Activated CD8-positive, alpha-beta T cell treated with anti-CD3 and anti-CD28 coated beads for 36 hours (primary cell): ENCODE measurements around the gene ZDHHC22. TPM values are rescaled to one million over a fixed set of nuclear protein-coding genes. Genes with fewer than 3 reads are reported as not detected.

Experiments
- ATAC-seq: fragments of 200-7000 bp; cut with Tn5 transposase; one replicate; pipeline ENCODE4 v1.10.0; 2021; ENCODE audit warnings: mild to moderate bottlenecking, moderate library complexity
- CTCF ChIA-PET: fragments of 350-600 bp; sonication (Branson Sonifier 250); formaldehyde crosslinking; loops from one replicate; lab custom pipeline; 2021; ENCODE audit warnings: antibody characterized with exemption; lab: Charles Lee
- POLR2A ChIA-PET: fragments of 350-600 bp; sonication (Branson Sonifier 250); formaldehyde crosslinking; loops from one replicate; lab custom pipeline; 2021; ENCODE audit warnings: antibody characterized with exemption; lab: Charles Lee
- DNase-seq: peaks from one replicate; pipeline ENCODE4 v3.0.0-alpha.2; 2020
- H3K27ac Mint-ChIP-seq: one replicate; pipeline ENCODE4 v1.8.0; 2021; ENCODE audit warnings: mild to moderate bottlenecking, mixed read lengths
- H3K27me3 Mint-ChIP-seq: one replicate; pipeline ENCODE4 v1.8.0; 2021; ENCODE audit warnings: mixed read lengths
- H3K36me3 Mint-ChIP-seq: one replicate; pipeline ENCODE4 v1.8.0; 2021; ENCODE audit warnings: low read depth, mixed read lengths
- H3K4me1 Mint-ChIP-seq: one replicate; pipeline ENCODE4 v1.8.0; 2021; ENCODE audit warnings: low read depth, mixed read lengths
- H3K4me3 Mint-ChIP-seq: one replicate; pipeline ENCODE4 v1.8.0; 2021; ENCODE audit warnings: mild to moderate bottlenecking, moderate library complexity, mixed read lengths
- H3K9me3 Mint-ChIP-seq: one replicate; pipeline ENCODE4 v1.8.0; 2021; ENCODE audit warnings: mixed read lengths
- intact Hi-C: fragments of 100-400 bp; cut with micrococcal nuclease; formaldehyde crosslinking; loops from one replicate; pipeline ENCODE4 v1.10.0; 2022
- total RNA-seq, 2 experiments: library from RNA; stranded (reverse); gene quantifications; one replicate each; pipeline ENCODE4 v1.2.3, GENCODE V29; 2021
- TF ChIP-seq, protein P1 (sequence below): fragments of 200-600 bp; IDR thresholded peaks from one replicate; pipeline ENCODE4 v1.8.0; 2022; ENCODE audit warnings: antibody characterized with exemption, mild to moderate bottlenecking

The ZDHHC22 gene
- total RNA-seq, 2 experiments from 2014 or later: not detected

DNA sequence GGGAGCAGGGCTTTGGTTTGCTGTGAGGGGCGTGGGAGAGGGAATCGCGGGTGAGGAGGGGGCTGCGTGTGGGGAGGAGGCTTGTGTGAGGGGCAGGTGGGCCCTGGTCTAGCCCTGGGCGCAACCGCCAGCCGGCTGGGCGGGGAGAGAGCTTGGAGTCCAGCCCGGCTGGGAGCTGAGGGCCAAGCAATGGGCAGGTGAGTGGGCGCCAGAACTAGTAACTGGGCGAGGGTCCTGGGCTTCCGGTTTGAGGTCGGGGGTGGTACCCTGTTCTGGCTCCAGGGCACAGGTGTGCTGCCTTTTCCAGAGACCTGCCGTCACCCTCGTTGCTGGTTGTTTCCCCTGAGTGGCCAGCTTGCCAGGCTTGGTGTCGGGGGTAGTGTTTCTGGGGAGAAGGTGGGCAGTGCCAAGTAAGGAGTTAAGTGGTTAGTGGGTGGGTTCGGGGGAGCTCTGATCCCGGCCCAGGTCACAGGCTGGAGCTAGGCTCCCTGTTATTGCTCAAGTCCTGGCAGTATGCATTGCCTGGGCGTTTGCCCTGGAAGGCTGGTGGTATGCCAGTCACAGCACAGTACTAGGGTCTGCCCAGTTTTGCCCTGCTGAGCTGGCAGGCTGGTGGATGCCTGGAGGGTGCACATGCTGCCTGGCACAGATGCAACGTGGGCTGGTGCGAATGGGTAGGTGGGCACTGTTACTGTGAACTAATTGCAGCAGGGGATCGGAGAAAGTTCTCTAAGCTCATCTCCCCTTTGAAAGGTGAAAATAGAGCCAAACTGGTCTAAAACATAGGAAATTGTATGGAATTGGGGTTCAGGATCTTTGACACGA, 42.9 kb downstream of the ZDHHC22 start:
- Mint-ChIP-seq H3K27ac (peak overlapping the region; percentile 99), H3K4me1 (peaks cover 35% of the 10 kb centered on the region), H3K9me3 (no peaks in the 10 kb centered on the region), H3K4me3 (peak overlapping the region; percentile 93), H3K36me3 (peaks cover 2% of the 10 kb centered on the region), H3K27me3 (no peaks in the 10 kb centered on the region)
- ATAC-seq (no peak), DNase-seq (peak; percentile 39)
- TF ChIP-seq, protein P1, sequence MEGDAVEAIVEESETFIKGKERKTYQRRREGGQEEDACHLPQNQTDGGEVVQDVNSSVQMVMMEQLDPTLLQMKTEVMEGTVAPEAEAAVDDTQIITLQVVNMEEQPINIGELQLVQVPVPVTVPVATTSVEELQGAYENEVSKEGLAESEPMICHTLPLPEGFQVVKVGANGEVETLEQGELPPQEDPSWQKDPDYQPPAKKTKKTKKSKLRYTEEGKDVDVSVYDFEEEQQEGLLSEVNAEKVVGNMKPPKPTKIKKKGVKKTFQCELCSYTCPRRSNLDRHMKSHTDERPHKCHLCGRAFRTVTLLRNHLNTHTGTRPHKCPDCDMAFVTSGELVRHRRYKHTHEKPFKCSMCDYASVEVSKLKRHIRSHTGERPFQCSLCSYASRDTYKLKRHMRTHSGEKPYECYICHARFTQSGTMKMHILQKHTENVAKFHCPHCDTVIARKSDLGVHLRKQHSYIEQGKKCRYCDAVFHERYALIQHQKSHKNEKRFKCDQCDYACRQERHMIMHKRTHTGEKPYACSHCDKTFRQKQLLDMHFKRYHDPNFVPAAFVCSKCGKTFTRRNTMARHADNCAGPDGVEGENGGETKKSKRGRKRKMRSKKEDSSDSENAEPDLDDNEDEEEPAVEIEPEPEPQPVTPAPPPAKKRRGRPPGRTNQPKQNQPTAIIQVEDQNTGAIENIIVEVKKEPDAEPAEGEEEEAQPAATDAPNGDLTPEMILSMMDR: no peak
- intact Hi-C loops: no loop called here
- ChIA-PET CTCF (interaction anchor here (0.6 to 11.1 kb wide), 12 partner anchors 10 to 389 kb away, joined by 3 to 93 read pairs (median 4); partner anchors contain the start of genes GSTZ1 and POMT2), POLR2A (interaction anchor here (1.0 to 2.4 kb wide), 5 partner anchors 10 to 120 kb away, joined by 3 to 10 read pairs (median 5); no protein-coding TSS in a partner anchor)

DNA sequence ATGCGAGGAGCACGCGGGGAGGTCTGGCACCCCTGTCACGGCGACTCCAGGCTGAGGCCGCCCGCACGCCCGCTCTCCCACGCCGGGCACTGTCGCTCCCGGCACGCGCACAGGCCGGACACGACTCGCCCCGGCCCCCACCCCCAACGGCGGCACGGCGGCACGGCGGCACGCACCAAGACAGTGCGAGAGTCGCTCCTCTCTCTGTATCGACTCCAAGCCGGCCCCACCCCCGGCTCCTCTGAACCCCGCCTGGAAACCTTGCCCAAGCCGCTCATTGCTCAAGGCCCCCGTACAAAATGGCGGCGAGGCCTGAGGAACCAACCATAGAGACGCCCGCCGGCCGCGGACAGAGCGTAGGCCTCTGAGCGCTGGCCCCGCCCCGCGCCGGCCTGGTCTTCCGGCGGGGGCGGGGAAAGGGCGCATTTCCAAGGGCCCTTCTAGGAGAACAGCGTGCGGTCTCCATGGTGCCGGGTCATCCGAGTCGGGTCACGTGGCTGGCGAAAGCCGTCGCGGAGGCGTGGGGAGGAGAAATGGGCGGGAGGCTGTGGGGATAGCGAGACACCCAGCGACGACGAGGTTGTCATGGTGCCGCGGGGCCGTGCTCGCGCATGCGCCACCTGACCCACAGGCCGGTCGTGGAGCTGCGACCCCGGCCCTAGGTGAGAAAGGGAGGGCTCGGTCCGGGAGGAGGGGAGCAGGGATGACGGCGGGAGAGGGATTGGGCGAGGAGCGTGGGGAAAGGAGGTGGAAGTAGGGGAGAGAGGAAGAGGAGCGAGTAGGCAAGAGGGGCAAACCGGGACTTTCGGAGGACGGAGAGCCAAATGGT, 43.7 kb downstream of the ZDHHC22 start, which contains the start of gene CIPC:
TSS of gene CIPC (plus strand) at position 559 of the 829 bp plus-strand sequence. CDS start 7,451 bp downstream, outside the sequence.
- H3K4me3 Mint-ChIP-seq: peak within 1 kb of the TSS; percentile 93
- ChIA-PET CTCF (interaction anchor here (0.6 to 11.1 kb wide), 13 partner anchors 14 to 388 kb away, joined by 3 to 111 read pairs (median 5); partner anchors contain the start of genes GSTZ1 and POMT2), POLR2A (interaction anchor here (0.6 to 2.4 kb wide), 9 partner anchors 9 to 136 kb away, joined by 3 to 10 read pairs (median 4); no protein-coding TSS in a partner anchor)
- TF ChIP-seq, protein P1: no peak
- peak; percentile 99 for DNase-seq
- ATAC-seq: peak; percentile 94
- H3K27ac Mint-ChIP-seq: peak within 1 kb of the TSS; percentile 99
- H3K27me3 Mint-ChIP-seq: no peaks in the 10 kb centered on the region
- intact Hi-C loops: no loop called here
- H3K4me1 Mint-ChIP-seq: peaks cover 35% of the 10 kb centered on the region
- no peaks in the 10 kb centered on the region for H3K9me3 Mint-ChIP-seq
- H3K36me3 Mint-ChIP-seq: peaks cover 2% of the 10 kb centered on the region

DNA sequence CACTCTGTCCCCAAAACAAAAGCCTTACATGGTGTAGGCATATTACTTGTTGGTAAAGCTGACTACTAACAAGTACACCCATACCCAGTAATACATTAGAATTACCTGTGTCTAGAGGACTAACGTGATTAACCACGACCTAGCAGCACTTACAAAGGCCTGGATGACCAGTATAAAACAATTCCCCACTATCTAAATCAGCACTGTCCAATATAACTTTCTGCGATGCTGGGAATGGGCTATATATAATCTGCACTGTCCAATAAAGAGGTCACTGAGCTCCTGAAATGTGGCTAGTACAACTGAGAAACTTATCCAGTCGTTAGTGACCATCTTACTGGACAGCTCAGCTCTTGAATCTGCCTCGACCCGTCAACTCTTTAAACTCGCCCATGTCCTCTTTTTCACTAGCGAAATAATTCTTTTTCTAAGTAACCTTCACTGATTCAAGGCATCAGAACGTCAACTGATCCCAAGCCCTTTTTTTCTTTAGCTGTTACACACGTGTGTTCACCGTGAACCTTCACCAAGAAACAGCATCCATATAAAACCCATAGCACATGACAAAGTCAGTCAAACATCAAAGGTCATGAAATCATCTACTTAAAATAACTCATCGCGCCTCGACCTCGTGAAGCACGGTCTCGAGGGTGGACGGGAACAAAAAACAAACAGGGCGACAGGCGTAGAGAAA, 44.4 kb downstream of the ZDHHC22 start:
- ATAC-seq: no peak
- ChIA-PET CTCF (interaction anchor here (0.8 to 11.1 kb wide), 9 partner anchors 13 to 387 kb away, joined by 3 to 111 read pairs (median 4); no protein-coding TSS in a partner anchor), POLR2A (interaction anchor here (0.6 to 1.8 kb wide), 9 partner anchors 8 to 229 kb away, joined by 3 to 6 read pairs (median 3); no protein-coding TSS in a partner anchor)
- peaks cover 2% of the 10 kb centered on the region for H3K36me3 Mint-ChIP-seq
- no peak for DNase-seq
- TF ChIP-seq, protein P1: no peak
- H3K27me3 Mint-ChIP-seq: no peaks in the 10 kb centered on the region
- peak overlapping the region; percentile 93 for H3K4me3 Mint-ChIP-seq
- H3K27ac Mint-ChIP-seq: peak overlapping the region; percentile 99
- intact Hi-C loops: no loop called here
- peaks cover 35% of the 10 kb centered on the region for H3K4me1 Mint-ChIP-seq
- no peaks in the 10 kb centered on the region for H3K9me3 Mint-ChIP-seq

DNA sequence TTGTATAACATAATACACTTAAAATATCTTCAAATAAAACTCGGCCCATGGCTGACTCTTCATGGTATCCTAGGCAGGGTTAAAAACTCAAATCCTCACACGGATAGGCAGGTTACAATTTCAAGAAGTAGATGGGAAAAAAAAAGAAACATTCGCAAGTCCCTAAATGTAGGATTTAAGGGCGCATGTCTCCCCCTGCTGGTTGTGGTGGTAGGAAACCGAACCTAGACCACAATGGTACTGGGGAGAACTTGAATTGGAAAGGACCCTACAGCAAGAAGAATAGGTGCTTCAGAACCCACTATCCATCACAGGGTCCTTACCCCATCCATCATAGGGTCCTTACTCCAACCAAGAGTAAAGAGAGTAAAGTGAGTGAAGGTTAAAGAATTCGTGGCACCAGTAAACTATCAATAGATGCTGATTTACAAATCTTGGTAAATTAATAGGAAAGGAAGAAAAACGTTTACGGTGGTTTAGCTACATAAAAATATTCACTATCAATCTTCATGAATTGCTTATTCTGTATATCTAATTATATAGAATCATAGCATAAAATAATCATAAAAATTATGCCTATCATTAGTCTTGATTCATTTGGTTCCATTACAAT, 46.8 kb downstream of the ZDHHC22 start:
- Mint-ChIP-seq H3K9me3 (peaks cover 11% of the 10 kb centered on the region), H3K36me3 (peaks cover 6% of the 10 kb centered on the region), H3K4me1 (peaks cover 30% of the 10 kb centered on the region), H3K27ac (no peak overlapping the region), H3K27me3 (no peaks in the 10 kb centered on the region), H3K4me3 (no peak overlapping the region)
- CTCF ChIA-PET: interaction anchor here (0.6 to 11.1 kb wide), 27 partner anchors 11 to 373 kb away, joined by 3 to 111 read pairs (median 4); no protein-coding TSS in a partner anchor
- TF ChIP-seq, protein P1: peak; percentile 84
- DNase-seq (peak; percentile 88), ATAC-seq (no peak)
- intact Hi-C loops: no loop called here
- POLR2A ChIA-PET: interaction anchor here (0.7 kb wide), 1 partner anchor 21 kb away, joined by 3 read pairs; no protein-coding TSS in a partner anchor
